ENCODE data around the gene SAMM50.

DNA sequence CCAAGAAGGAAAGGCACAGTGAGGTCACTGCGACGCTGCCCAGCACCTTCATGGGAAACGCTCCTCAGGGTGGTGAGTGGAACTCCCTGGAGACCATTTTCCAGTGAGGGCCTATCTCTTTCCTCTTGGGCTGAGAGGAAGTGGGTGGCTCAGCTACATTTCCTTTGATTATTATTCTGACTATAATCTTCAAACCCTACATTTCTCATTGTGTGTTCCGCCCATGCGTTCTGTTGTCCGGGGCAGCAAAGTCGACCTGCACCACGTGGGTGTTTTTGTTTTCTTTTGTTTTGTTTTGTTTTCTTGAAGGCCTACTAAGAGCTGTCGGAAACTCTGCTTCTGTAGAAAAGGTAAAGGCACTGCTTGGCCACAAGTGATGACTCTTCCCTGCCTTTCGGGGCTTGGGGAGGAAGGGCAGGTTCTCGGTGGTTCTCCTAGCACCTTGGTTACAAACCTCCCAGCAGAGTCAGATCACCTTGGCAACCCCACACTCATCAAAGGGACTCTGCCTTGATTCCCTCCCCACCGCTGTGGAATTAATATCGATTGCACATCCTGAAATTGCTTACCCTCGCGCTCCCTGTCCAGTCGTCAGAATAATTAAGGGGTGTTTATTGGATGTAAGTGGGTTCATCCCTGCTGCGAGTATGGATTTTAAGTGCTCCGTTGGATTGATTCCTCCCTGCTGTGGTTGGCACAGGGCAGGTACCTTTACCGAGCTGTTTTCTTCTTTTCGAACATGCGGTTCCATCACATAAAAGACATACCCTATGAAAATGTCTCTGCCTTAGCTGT is 76.1 kb downstream of the SAMM50 start:
- TF ChIP-seq, protein P1, sequence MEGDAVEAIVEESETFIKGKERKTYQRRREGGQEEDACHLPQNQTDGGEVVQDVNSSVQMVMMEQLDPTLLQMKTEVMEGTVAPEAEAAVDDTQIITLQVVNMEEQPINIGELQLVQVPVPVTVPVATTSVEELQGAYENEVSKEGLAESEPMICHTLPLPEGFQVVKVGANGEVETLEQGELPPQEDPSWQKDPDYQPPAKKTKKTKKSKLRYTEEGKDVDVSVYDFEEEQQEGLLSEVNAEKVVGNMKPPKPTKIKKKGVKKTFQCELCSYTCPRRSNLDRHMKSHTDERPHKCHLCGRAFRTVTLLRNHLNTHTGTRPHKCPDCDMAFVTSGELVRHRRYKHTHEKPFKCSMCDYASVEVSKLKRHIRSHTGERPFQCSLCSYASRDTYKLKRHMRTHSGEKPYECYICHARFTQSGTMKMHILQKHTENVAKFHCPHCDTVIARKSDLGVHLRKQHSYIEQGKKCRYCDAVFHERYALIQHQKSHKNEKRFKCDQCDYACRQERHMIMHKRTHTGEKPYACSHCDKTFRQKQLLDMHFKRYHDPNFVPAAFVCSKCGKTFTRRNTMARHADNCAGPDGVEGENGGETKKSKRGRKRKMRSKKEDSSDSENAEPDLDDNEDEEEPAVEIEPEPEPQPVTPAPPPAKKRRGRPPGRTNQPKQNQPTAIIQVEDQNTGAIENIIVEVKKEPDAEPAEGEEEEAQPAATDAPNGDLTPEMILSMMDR (conservative IDR thresholded peaks at IDR 0.05 in 1 of 2, IDR thresholded peaks at IDR 0.05 in 1 of 2; ENCODE audit: low read depth in 1 of 2, low read length in 2 of 2) = no peak
- TF ChIP-seq EZH2 (IDR thresholded peaks at IDR 0.05; ENCODE audit: low read length, missing control alignments) = no peak
